B cell (primary cell): ENCODE data around the gene C3AR1. TPM values are rescaled to one million over a fixed set of nuclear protein-coding genes. Genes with fewer than 3 reads are reported as not detected.

Experiments used
- ATAC-seq: fragments of 200-7000 bp; cut with Tn5 transposase; one replicate; pipeline ENCODE4 v1.10.0; 2021; ENCODE audit warnings: low read depth, mild to moderate bottlenecking, moderate number of reproducible peaks, moderate library complexity
- CTCF ChIA-PET: fragments of 350-600 bp; sonication (Branson Sonifier 250); formaldehyde crosslinking; loops from one replicate; lab custom pipeline; 2021; ENCODE audit warnings: antibody characterized with exemption, inconsistent platforms; lab: Charles Lee
- POLR2A ChIA-PET: fragments of 350-600 bp; sonication (Branson Sonifier 250); formaldehyde crosslinking; loops from one replicate; lab custom pipeline; 2021; ENCODE audit warnings: antibody characterized with exemption; lab: Charles Lee
- DNase-seq: peaks from one replicate; pipeline ENCODE4 v3.0.0; 2013
- H2AFZ ChIP-seq: 2 replicates; pipeline ENCODE4 v1.6.1; 2012; ENCODE audit warnings: mild to moderate bottlenecking, low read depth, low read length; ENCODE audit not compliant: insufficient read depth, poor library complexity, severe bottlenecking
- H3K27ac ChIP-seq, 2 donors: 1 replicate in 1 of 2; 2 replicates in 1 of 2; pipeline ENCODE4 v1.5.1; 2012 to 2013; ENCODE audit warnings: low read length in 2 of 2, mild to moderate bottlenecking in 2 of 2, moderate library complexity in 1 of 2
- H3K27me3 ChIP-seq, 4 experiments: fragments of 200-600 bp in 1 of 4; sonication (generic) in 1 of 4; replicated peaks in 1 of 4; 1 replicate in 2 of 4; 2 replicates in 2 of 4; pipeline versions ENCODE4 v1.6.1 to v1.7.0; 2013 to 2016; ENCODE audit warnings: low read length in 3 of 4, mild to moderate bottlenecking in 2 of 4, mixed read lengths in 1 of 4, moderate library complexity in 1 of 4; ENCODE audit not compliant: insufficient read depth in 4 of 4, control insufficient read depth in 3 of 4; ENCODE audit errors: control extremely low read depth in 1 of 4
- H3K36me3 ChIP-seq, 2 experiments: replicated peaks in 1 of 2; 1 replicate in 1 of 2; 2 replicates in 1 of 2; pipeline versions ENCODE4 v1.6.1 to v1.7.1; 2013; ENCODE audit warnings: low read length in 1 of 2; ENCODE audit not compliant: insufficient read depth in 2 of 2, control insufficient read depth in 1 of 2; ENCODE audit errors: control extremely low read depth in 1 of 2, extremely low read depth in 1 of 2
- H3K4me1 ChIP-seq, 2 donors: fragments of 200-600 bp in 1 of 2; sonication (generic) in 1 of 2; 1 replicate in 1 of 2; 2 replicates in 1 of 2; pipeline versions ENCODE4 v1.5.1 to v1.6.1; 2013 to 2017; ENCODE audit warnings: low read length in 2 of 2; ENCODE audit not compliant: control insufficient read depth in 2 of 2, insufficient read depth in 2 of 2
- H3K4me2 ChIP-seq: replicated peaks from 2 replicates; pipeline ENCODE3; 2012; ENCODE audit warnings: mild to moderate bottlenecking, low read depth, low read length; ENCODE audit not compliant: poor library complexity, severe bottlenecking
- H3K4me3 ChIP-seq, 5 experiments: fragments of 200-600 bp in 1 of 5; sonication (generic) in 1 of 5; 1 replicate in 3 of 5; 2 replicates in 2 of 5; pipeline versions ENCODE4 v1.5.1 to v1.7.0; 2011 to 2016; ENCODE audit warnings: low read length in 4 of 5, mild to moderate bottlenecking in 4 of 5, low read depth in 2 of 5, control low read depth in 1 of 5, moderate library complexity in 1 of 5; ENCODE audit not compliant: insufficient read depth in 1 of 5; ENCODE audit errors: control extremely low read depth in 1 of 5, extremely low read depth in 1 of 5
- H3K79me2 ChIP-seq: fragments of 200-600 bp; sonication (generic); one replicate; pipeline ENCODE4 v1.6.0; 2016; ENCODE audit warnings: low read length; ENCODE audit not compliant: control insufficient read depth, insufficient read depth
- H3K9ac ChIP-seq: fragments of 200-600 bp; sonication (generic); 2 replicates; pipeline ENCODE4 v1.6.1; 2017; ENCODE audit warnings: mild to moderate bottlenecking, low read length, moderate library complexity
- H3K9me3 ChIP-seq, 3 donors: one replicate each; pipeline versions ENCODE4 v1.6.1 to v1.7.1; 2013; ENCODE audit warnings: low read length in 2 of 3; ENCODE audit not compliant: control insufficient read depth in 2 of 3, insufficient read depth in 1 of 3; ENCODE audit errors: control extremely low read depth in 1 of 3
- H4K20me1 ChIP-seq: 2 replicates; pipeline ENCODE4 v1.6.0; 2012; ENCODE audit warnings: mild to moderate bottlenecking, low read length; ENCODE audit not compliant: insufficient read depth, control insufficient read depth, poor library complexity, severe bottlenecking
- H3K27ac Mint-ChIP-seq: one replicate; pipeline ENCODE4 v1.8.0; 2021; ENCODE audit warnings: mixed read lengths
- H3K27me3 Mint-ChIP-seq: one replicate; pipeline ENCODE4 v1.8.0; 2021; ENCODE audit warnings: mixed read lengths
- H3K4me1 Mint-ChIP-seq: one replicate; pipeline ENCODE4 v1.8.0; 2021; ENCODE audit warnings: mixed read lengths
- H3K4me3 Mint-ChIP-seq: one replicate; pipeline ENCODE4 v1.8.0; 2021; ENCODE audit warnings: mixed read lengths
- H3K9me3 Mint-ChIP-seq: one replicate; pipeline ENCODE4 v1.8.0; 2022; ENCODE audit warnings: mixed read lengths; ENCODE audit not compliant: insufficient read depth
- EZH2 ChIP-seq: IDR thresholded peaks from 2 replicates; pipeline ENCODE4 v1.6.1; 2012; ENCODE audit warnings: borderline replicate concordance, low read depth, mild to moderate bottlenecking, moderate library complexity, low read length; ENCODE audit not compliant: insufficient read depth, poor library complexity, severe bottlenecking
- WGBS: methylation state at CpG from one replicate; pipeline ENCODE4 v1.1.5; 2013; ENCODE audit warnings: missing lambda C conversion rate; ENCODE audit not compliant: insufficient coverage; 5-methylcytosine and 5-hydroxymethylcytosine counted together
- intact Hi-C: fragments of 100-400 bp; cut with micrococcal nuclease; formaldehyde crosslinking; loops from one replicate; pipeline ENCODE4 v1.10.0; 2022
- polyA plus RNA-seq: library from polyadenylated mRNA; depleted of rRNA; stranded (reverse); fragments of >200 nt; gene quantifications from 2 replicates; pipeline ENCODE4 v1.2.3, GENCODE V29; 2012
- total RNA-seq, 2 donors: library from RNA; stranded (reverse); fragments of 120-200 nt in 1 of 2; gene quantifications; 1 replicate in 1 of 2; 2 replicates in 1 of 2; pipeline versions ENCODE4 v1.2.3 to v1.2.4, GENCODE V29; 2013 to 2022
- TF ChIP-seq, protein P1 (sequence below): fragments of 200-600 bp; IDR thresholded peaks from one replicate; pipeline ENCODE4 v1.8.0; 2022; ENCODE audit warnings: antibody characterized with exemption, mild to moderate bottlenecking

Gene C3AR1
- total and polyA plus RNA-seq, 2 donors (not counting 1 experiment from before 2014, with no cell fraction given): 0.13 to 0.64 TPM

DNA sequence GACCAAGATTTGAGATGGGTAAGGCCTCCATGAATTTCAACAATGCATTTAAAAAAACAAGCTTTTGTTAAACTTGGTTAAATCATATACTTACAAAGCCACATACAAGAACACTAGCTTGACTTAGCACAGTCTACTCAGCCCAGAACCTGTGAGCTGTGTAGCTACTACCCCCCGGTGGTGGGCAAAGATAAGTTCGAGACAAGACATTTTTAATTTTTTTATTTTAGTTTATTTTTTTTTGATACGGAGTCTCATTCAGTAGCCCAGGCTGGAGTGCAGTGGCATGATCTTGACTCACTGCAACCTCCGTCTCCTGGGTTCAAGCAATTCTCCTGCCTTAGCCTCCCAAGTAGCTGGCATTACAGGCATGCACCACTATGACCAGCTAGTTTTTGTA, 12.2 kb upstream of the C3AR1 start:
- Histone ChIP-seq H3K4me3 (no peak overlapping the region), H3K36me3 (no peaks in the 10 kb centered on the region), H3K27ac (no peak overlapping the region), H3K4me1 (peaks cover 23 to 24% of the 10 kb centered on the region in 2 donors), H4K20me1 (no peaks in the 10 kb centered on the region), H3K79me2 (peaks cover 50% of the 10 kb centered on the region), H3K9me3 (no peaks in the 10 kb centered on the region), H3K9ac (no peak overlapping the region), H3K4me2 (no peak overlapping the region), H3K27me3 (no peaks in the 10 kb centered on the region), H2AFZ (no peak overlapping the region)
- Mint-ChIP-seq H3K9me3 (no peaks in the 10 kb centered on the region), H3K4me1 (peaks cover 38% of the 10 kb centered on the region), H3K4me3 (no peak overlapping the region), H3K27me3 (no peaks in the 10 kb centered on the region), H3K27ac (no peak overlapping the region)
- WGBS: 67% methylated on average over 2 of the region's 4 CpGs
- CTCF ChIA-PET: interaction anchor here (0.8 to 2.9 kb wide), 14 partner anchors 9 to 224 kb away, joined by 3 to 40 read pairs (median 4); partner anchors contain the start of gene SLC2A3
- no peak for TF ChIP-seq EZH2
- TF ChIP-seq, protein P1, sequence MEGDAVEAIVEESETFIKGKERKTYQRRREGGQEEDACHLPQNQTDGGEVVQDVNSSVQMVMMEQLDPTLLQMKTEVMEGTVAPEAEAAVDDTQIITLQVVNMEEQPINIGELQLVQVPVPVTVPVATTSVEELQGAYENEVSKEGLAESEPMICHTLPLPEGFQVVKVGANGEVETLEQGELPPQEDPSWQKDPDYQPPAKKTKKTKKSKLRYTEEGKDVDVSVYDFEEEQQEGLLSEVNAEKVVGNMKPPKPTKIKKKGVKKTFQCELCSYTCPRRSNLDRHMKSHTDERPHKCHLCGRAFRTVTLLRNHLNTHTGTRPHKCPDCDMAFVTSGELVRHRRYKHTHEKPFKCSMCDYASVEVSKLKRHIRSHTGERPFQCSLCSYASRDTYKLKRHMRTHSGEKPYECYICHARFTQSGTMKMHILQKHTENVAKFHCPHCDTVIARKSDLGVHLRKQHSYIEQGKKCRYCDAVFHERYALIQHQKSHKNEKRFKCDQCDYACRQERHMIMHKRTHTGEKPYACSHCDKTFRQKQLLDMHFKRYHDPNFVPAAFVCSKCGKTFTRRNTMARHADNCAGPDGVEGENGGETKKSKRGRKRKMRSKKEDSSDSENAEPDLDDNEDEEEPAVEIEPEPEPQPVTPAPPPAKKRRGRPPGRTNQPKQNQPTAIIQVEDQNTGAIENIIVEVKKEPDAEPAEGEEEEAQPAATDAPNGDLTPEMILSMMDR: peak; percentile 61
- POLR2A ChIA-PET: no interaction called here
- ATAC-seq (no peak), DNase-seq (peak; percentile 56)
- intact Hi-C loops: loop anchor here (1.0 kb wide), 2 partner anchors 32 to 145 kb away; no protein-coding TSS in a partner anchor

DNA sequence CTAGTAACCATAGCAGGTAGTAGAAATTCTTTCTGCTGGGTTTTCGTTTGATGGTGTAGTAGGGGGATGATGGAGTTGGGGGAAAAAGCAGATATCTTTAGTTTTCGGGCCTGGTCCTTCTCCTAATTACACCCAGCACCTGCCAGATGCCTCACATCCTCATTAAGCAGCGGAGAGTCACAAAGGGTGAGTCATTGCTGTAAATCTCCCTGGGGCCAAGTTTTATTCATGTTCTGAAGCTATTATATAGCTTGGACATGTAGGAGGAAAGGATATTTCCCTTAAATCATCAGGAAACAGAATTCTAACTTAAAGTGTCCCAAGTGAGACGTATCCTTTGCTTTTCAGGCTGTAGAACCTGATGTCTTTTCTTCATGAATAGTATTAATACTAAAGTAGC, 11.0 kb upstream of the C3AR1 start:
- TF ChIP-seq EZH2: no peak
- TF ChIP-seq, protein P1: no peak
- Histone ChIP-seq H3K9ac (no peak overlapping the region), H2AFZ (no peak overlapping the region), H3K9me3 (no peaks in the 10 kb centered on the region), H3K27me3 (no peaks in the 10 kb centered on the region), H3K4me1 (peaks cover 15 to 17% of the 10 kb centered on the region in 2 donors), H3K4me3 (no peak overlapping the region), H4K20me1 (no peaks in the 10 kb centered on the region), H3K27ac (no peak overlapping the region), H3K79me2 (peaks cover 38% of the 10 kb centered on the region), H3K4me2 (no peak overlapping the region), H3K36me3 (no peaks in the 10 kb centered on the region)
- intact Hi-C loops: no loop called here
- WGBS: no CpG with 5 or more reads among the region's 4 CpGs
- DNase-seq (no peak), ATAC-seq (no peak)
- H3K27me3 Mint-ChIP-seq: no peaks in the 10 kb centered on the region
- H3K4me3 Mint-ChIP-seq: no peak overlapping the region
- ChIA-PET POLR2A (no interaction called here), CTCF (interaction anchor here (1.8 to 2.9 kb wide), 4 partner anchors 22 to 142 kb away, joined by 5 to 40 read pairs (median 10); partner anchors contain the start of gene SLC2A3)
- no peak overlapping the region for H3K27ac Mint-ChIP-seq
- peaks cover 29% of the 10 kb centered on the region for H3K4me1 Mint-ChIP-seq
- no peaks in the 10 kb centered on the region for H3K9me3 Mint-ChIP-seq
